GM19240 (cell line): ENCODE data around the gene ARHGAP8.

Experiments
- DNase-seq: peaks from one replicate; pipeline ENCODE4 v3.0.0; 2011; ENCODE audit warnings: low spot score; ENCODE audit not compliant: insufficient read length

ARHGAP8 gene

DNA sequence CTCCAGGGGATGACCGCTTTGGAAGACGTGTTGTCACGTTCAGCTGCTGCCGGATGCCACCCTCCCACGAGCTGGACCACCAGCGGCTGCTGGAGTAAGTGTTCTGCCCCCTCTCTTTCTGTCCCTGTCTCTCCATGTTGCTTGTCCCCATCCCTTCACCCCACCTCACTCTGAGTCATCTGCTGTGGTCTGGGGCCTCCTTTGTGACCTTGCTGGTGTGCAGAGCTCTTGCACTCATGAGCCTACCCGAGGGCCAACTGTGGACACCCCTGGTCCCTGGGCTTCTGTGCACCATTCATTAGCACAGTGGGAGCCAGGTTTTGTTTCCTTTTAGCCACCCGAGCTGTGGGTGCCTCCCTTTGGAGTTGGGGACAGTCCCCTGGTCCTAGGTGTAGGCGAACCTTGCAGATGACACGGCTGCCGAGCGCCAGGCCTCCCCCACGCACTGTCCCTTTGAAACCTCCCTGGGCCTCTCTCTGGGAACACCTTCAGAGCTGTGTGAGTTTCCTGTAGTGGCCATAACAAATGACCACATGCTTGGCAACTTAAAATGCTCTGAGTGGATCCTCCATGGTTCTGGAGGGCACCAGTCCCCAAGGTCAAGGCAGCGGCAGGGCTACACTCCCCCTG lies 49.8 kb downstream of the ARHGAP8 start:
- no peak for DNase-seq

DNA sequence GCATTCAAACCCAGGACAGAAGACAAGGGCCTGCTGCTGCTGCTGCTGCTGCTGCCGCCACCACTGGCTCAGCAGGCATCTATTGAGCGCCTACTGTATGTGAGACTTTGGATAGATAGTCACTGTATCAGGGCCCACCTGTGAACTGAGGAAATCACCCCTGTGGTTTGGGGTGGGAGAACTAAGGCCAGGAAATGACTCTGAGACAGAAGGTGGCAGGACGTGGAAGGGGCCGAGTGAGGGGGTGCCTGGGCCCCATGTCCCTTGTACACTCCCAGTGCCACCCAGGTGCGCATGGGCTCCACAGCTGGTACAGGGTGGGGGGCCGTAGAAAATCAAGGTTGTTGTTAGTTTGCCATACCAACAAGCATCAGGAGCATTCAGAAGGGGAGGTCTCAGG lies 50.6 kb downstream of the ARHGAP8 start:
- DNase-seq, result no peak

DNA sequence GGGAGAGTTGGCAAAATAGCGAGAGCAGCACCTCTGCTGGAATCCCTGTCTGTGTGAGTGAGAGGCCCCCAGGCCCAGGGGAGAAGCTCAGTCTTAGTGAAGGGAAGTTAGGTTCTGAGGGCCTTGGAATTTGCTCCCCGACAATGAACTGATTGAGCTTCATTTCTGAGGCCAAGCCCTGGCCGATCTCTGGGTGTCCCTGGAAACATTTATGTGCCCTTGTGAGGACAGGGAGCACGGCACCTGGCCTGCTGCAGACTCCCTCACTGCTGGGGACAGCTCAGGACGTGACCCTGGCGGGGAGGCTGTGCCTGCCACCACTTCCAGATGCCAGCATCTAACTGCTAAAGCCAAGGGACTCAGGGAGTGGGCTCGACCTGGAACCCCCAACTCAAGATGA lies 52.0 kb downstream of the ARHGAP8 start:
- no peak for DNase-seq

GRCh38 chr22:44805711-44806110 lies 53.3 kb downstream of the ARHGAP8 start:
- DNase-seq, result no peak

GRCh38 chr22:44807232-44807631 lies 54.9 kb downstream of the ARHGAP8 start:
- no peak for DNase-seq

- DNase-seq, result no peak
Measured at GRCh38 chr22:44807915-44808690, 55.7 kb downstream of the ARHGAP8 start.

- DNase-seq, result no peak
Measured at GRCh38 chr22:44809456-44809855, 57.1 kb downstream of the ARHGAP8 start.

DNA sequence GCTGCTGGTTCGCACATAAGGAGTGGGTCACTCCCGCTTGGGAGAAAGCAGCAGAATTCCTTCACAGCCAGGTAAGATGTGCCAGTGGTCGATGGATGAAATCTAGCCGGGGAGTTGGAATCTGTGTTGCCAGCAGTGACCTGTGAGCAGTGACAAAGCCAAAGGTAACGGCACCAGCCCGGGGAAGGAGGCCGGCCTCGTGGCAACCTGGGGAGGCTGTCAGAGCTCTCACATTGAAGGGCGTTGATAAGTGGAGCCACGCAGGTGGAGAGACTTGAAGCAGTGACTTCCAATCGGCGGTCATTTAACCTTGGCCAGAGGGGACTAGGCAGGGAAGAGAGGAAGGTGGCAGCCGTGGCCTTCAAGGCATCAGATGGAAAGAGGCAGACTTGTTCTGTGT lies 58.8 kb downstream of the ARHGAP8 start:
- DNase-seq, result no peak

DNA sequence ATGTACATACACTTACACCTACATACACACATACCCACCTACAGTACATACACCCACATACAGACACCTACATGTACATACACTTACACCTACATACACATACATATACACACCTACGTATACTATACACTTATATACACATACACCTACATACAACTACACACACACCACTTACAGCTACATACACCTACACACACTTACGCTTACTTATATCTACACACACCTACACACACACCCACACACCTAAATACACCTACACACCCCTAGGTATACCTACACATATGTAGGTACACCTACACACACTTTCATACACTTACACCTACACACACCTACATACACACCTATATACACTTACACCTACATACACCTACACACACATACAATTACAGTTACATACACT lies 61.0 kb downstream of the ARHGAP8 start:
- no peak for DNase-seq

- no peak for DNase-seq
Measured at GRCh38 chr22:44814266-44815098, 62.1 kb downstream of the ARHGAP8 start.

- no peak for DNase-seq
Measured at GRCh38 chr22:44815099-44816070, 63.0 kb downstream of the ARHGAP8 start.

GRCh38 chr22:44816141-44816540 lies 63.8 kb downstream of the ARHGAP8 start:
- DNase-seq, result no peak

GRCh38 chr22:44818727-44819126 lies 66.4 kb downstream of the ARHGAP8 start:
- DNase-seq, result no peak

GRCh38 chr22:44819966-44820631 lies 67.7 kb downstream of the ARHGAP8 start:
- DNase-seq, result no peak

DNA sequence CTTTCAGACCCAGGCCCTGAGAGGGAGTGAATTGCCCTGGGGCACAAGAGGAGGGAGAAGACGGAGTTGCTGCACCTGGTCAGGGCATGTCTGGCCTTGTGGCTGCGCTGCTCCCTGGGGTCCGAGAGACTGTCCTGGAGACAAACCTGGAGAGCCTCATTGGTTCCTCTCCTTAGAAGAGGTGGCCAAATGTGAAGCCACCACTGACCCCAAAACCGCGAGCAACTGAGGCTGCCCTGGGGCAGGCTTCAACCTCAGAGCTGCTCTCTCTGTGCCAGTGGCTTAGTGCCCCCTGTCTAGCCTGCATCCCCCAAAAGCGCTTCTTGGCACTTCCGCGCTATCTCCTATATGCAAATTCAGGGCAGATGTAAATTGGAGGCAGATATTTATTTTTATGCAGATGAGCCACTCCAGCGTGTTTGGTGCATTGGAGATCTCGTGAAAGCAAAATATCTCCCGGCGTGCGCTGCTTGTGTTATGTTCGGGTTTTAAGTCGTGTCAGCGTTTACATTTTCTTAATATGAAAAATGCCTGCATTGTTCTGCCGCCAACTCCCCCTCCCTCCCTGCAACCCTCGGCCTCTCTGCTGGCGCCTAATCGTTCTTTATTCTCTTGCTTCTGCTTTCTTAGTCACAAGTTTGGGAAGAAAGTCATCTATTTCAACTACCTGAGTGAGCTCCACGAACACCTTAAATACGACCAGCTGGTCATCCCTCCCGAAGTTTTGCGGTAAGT lies 69.5 kb downstream of the ARHGAP8 start:
- no peak for DNase-seq

GRCh38 chr22:44822534-44822933 lies 70.2 kb downstream of the ARHGAP8 start:
- DNase-seq, result no peak

DNA sequence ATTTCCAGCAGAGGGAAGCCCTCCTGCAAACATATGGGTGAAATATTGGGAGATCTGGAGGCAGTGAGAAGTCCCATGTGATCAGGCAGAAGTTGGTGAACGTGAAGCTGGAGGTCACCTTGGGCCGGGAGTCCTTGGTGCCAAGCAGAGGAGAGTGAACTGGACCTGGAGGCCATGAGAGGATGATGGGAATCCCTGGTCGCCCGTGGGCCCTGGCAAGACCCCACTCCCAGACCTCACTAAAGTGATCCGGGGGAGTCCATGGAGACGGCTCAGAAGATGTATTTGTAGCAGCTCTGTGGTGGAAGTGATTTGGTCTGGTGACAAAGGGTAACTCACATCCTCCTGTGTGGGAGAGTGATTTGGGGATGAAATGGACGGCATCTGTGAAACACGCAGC lies 71.0 kb downstream of the ARHGAP8 start:
- DNase-seq, result no peak

- DNase-seq, result no peak
Measured at GRCh38 chr22:44823806-44824205, 71.4 kb downstream of the ARHGAP8 start.

- DNase-seq, result no peak
Measured at GRCh38 chr22:44824271-44824670, 71.9 kb downstream of the ARHGAP8 start.
